ENCODE measurements around the gene GRAP2.
A peak's percentile ranks its signal among the peaks of the same experiment; 100 is the strongest.
"Not testable (repeated sequence)": the region's sequence is repeated elsewhere in the genome, so short reads cannot be mapped to it uniquely, and the experiment has no call there.

The GRAP2 gene

DNA sequence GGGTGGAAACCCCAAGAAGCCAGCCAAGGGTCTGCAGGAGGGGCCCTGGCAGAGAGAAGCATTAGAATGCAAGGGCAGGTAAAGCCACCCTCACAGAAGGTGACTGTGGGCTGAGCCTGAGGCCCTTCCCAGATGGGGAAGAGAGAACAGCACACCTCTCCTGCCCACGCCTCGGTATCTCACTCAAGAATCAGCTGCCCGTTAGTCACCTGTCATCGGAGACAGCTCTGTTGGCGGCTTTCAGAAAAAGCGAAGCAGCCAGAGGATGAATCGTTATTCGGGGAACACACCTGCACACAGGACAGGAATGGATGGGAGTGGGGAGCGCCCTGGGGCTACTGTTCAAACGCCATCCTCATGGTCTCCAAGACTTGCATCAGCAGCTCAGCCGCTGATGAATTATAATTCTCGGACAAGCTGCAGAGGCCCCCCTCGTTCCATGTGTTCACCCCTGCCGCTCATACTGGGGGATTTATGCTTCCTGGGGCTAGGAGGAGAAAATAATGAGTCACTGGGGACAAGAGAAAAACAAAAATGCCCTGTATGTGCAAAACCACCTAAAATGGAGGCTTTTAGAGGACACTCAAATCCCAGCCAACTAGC, 37.7 kb downstream of the GRAP2 start:
- H3K9me3 Mint-ChIP-seq = no peaks in the 10 kb centered on the region
- no peak overlapping the region for H3K4me3 Mint-ChIP-seq
- no peak overlapping the region for H3K27ac Mint-ChIP-seq
- no peak for ATAC-seq (replicated peaks)
- H3K4me1 Mint-ChIP-seq = peaks cover 37 to 84% of the 10 kb centered on the region in 2 donors
- H3K36me3 Mint-ChIP-seq = no peaks in the 10 kb centered on the region
- no peak for DNase-seq
- H3K27me3 Mint-ChIP-seq = no peaks in the 10 kb centered on the region

DNA sequence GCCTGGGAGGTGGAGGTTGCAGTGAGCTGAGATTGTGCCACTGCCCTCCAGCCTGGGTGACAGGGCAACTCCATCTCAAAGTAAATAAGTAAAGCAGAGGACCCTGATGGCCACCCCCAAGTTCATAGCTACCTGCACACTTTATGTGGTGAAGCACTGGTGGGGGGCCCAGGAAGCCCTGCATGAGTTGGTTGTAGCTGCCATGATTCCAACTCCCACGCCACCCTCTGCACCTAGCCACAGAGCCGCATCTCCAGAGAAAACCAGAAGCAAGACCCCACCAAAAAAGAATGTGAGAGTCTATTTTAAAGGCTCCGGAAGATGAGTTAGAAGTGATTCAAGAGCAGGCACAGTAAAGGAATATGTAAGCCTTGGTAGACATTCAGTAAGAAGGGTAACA, 38.9 kb downstream of the GRAP2 start:
- H3K36me3 Mint-ChIP-seq = no peaks in the 10 kb centered on the region
- DNase-seq = no peak
- H3K4me3 Mint-ChIP-seq = no peak overlapping the region
- H3K9me3 Mint-ChIP-seq = no peaks in the 10 kb centered on the region
- H3K4me1 Mint-ChIP-seq = peaks cover 30 to 85% of the 10 kb centered on the region in 2 donors
- no peaks in the 10 kb centered on the region for H3K27me3 Mint-ChIP-seq
- no peak for ATAC-seq (replicated peaks)
- no peak overlapping the region for H3K27ac Mint-ChIP-seq

DNA sequence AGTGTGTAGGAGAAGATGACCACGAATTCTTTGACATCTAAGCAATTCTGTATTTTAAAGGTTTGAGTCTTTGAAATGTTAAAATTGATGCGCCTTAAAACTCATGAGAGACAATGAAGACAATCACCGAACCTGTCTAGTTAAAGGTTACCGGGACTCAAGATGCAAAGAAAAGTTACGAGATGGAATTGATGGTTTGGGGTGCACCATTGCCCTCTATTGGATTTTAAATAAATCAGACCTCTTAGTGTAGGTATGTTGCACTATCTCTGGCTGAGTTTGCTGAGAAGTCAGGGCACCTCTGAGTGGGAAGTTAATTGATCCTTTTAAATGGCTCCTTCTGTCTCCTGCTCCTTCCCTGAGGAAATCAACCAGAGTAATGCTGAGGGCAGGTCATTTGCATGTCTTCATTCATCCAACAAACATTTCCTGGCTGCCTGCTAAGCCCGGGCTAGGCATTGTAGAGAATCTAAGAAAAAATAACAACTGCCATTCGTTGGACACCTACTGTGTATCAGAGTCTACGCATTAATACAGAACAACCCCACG, 39.9 kb downstream of the GRAP2 start:
- Mint-ChIP-seq H3K4me1 (peaks cover 27 to 83% of the 10 kb centered on the region in 2 donors), H3K9me3 (no peaks in the 10 kb centered on the region), H3K27me3 (no peaks in the 10 kb centered on the region), H3K4me3 (no peak overlapping the region), H3K27ac (no peak overlapping the region), H3K36me3 (no peaks in the 10 kb centered on the region)
- DNase-seq (no peak), ATAC-seq (replicated peaks) (peak; percentile 47 to 59)

DNA sequence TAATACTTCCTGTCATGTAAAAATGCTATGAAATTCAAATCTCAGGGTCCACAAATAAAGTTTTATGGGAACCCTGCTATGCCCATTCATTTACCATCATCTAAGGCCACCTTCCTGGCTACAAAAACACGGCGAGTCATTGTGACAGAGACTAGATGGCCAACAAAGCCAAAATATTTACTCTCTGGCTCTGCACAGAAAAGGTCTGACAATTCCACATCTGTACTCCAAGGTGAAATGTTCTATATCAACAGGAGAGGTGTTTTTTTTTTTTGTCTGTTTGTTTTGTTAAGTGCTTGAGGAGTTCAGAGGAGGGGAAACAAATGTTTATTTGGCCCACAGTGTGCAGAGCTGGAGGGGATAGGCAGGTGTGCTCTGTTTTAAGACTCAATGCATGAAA, 40.7 kb downstream of the GRAP2 start:
- ATAC-seq (replicated peaks) = no peak
- Mint-ChIP-seq H3K27me3 (no peaks in the 10 kb centered on the region), H3K4me3 (no peak overlapping the region), H3K4me1 (peaks cover 24 to 79% of the 10 kb centered on the region in 2 donors), H3K9me3 (no peaks in the 10 kb centered on the region), H3K36me3 (no peaks in the 10 kb centered on the region), H3K27ac (no peak overlapping the region)
- DNase-seq = no peak

DNA sequence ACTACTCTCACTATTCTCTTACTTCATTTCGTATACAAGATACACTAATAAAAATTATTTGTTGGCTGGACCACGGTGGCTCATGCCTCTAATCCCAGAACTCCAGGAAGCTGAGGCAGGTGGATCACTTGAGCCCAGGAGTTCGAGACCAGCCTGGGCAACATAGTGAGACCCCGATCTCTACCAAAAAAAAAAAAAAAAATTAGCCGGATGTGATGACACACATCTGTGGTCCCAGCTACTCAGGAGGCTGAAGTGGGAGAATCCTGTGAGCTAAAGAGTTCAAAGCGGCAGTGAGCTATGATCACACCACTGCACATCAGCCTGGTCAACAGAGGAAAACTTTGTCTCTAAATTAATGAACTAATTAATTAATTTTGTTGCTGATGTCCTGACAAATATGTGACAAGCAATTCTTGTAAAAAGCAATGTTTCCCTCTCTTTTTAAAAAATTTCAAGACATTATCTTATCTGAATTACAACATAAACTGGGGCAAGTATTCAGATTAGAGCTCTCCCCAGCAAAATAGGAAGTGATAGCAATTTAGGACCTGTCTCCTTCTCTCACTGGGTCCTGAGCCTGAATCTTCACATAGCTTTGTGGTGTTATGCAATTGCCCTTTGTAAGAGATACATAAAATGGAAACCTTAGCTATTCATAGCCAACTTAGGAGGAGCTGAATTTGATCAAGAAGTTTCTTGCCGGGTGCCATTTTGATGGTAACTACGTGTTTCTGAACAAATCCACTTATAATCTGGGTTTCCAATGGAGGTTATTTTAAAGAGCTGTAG, 41.8 kb downstream of the GRAP2 start:
- Mint-ChIP-seq H3K4me3 (no peak overlapping the region), H3K36me3 (no peaks in the 10 kb centered on the region), H3K27ac (no peak overlapping the region), H3K27me3 (no peaks in the 10 kb centered on the region), H3K9me3 (no peaks in the 10 kb centered on the region), H3K4me1 (peaks cover 26 to 79% of the 10 kb centered on the region in 2 donors)
- DNase-seq = no peak
- no peak for ATAC-seq (replicated peaks)

DNA sequence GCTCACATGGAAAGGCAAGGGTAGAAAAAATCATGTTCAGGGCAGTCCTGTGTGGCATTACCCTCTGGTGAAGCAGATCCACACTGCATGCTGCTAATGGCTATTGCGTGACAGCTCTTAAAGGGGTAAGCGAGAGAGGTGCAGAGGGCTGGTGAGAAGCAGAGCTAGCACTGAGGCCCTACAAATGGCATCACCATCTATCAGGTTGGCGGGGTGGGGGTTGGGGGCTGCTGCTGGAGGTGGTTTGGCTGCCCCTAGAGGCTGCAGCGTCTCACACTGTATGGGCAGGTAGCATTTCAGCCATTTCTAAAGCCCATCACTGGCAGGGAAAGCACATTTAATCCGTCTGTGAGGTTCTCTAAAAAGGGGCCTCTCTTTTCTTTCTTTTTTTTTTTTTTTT, 42.5 kb downstream of the GRAP2 start:
- no peaks in the 10 kb centered on the region for H3K27me3 Mint-ChIP-seq
- no peaks in the 10 kb centered on the region for H3K36me3 Mint-ChIP-seq
- H3K9me3 Mint-ChIP-seq = no peaks in the 10 kb centered on the region
- DNase-seq (no peak), ATAC-seq (replicated peaks) (no peak)
- H3K4me3 Mint-ChIP-seq = no peak overlapping the region
- H3K27ac Mint-ChIP-seq = no peak overlapping the region
- H3K4me1 Mint-ChIP-seq = peaks cover 25 to 79% of the 10 kb centered on the region in 2 donors

- Mint-ChIP-seq H3K27me3 (no peaks in the 10 kb centered on the region), H3K4me1 (peaks cover 32 to 79% of the 10 kb centered on the region in 2 donors), H3K9me3 (no peaks in the 10 kb centered on the region), H3K4me3 (no peak overlapping the region), H3K36me3 (peaks cover 0 to 3% of the 10 kb centered on the region in 2 donors), H3K27ac (no peak overlapping the region)
- ATAC-seq (replicated peaks) = no peak
- no peak for DNase-seq
These were observed 43.3 kb downstream of the GRAP2 start for GRCh38 chr22:39943953-39944872.

DNA sequence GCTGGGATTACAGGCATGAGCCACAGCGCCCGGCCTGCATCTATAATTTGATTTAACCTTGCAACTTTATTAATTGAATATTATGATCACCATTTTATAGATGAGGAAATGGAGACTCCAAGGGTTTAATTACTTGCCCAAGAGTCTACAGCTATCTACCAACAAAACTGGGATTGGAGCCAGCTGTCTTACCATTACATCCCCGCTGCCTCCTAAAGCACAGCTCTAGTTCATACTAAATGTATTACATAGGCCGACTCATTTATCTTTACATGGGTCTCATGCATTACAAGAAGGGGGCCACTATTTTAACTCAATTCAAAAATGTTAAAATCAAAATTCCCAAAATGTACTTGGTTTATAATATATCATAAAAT, 45.2 kb downstream of the GRAP2 start:
- ATAC-seq (replicated peaks) = no peak
- Mint-ChIP-seq H3K4me3 (no peak overlapping the region), H3K36me3 (peaks cover 0 to 3% of the 10 kb centered on the region in 2 donors), H3K27ac (no peak overlapping the region), H3K9me3 (no peaks in the 10 kb centered on the region), H3K4me1 (peaks cover 46 to 84% of the 10 kb centered on the region in 2 donors), H3K27me3 (no peaks in the 10 kb centered on the region)
- DNase-seq = no peak

GRCh38 chr22:39946503-39947219, 45.8 kb downstream of the GRAP2 start:
- Mint-ChIP-seq H3K4me1 (peaks cover 51 to 84% of the 10 kb centered on the region in 2 donors), H3K4me3 (peak overlapping the region; percentile 66 to 68), H3K36me3 (peaks cover 0 to 3% of the 10 kb centered on the region in 2 donors), H3K27me3 (no peaks in the 10 kb centered on the region), H3K27ac (no peak overlapping the region), H3K9me3 (no peaks in the 10 kb centered on the region)
- DNase-seq = peak; percentile 39
- ATAC-seq (replicated peaks) = peak; percentile 63 to 74

DNA sequence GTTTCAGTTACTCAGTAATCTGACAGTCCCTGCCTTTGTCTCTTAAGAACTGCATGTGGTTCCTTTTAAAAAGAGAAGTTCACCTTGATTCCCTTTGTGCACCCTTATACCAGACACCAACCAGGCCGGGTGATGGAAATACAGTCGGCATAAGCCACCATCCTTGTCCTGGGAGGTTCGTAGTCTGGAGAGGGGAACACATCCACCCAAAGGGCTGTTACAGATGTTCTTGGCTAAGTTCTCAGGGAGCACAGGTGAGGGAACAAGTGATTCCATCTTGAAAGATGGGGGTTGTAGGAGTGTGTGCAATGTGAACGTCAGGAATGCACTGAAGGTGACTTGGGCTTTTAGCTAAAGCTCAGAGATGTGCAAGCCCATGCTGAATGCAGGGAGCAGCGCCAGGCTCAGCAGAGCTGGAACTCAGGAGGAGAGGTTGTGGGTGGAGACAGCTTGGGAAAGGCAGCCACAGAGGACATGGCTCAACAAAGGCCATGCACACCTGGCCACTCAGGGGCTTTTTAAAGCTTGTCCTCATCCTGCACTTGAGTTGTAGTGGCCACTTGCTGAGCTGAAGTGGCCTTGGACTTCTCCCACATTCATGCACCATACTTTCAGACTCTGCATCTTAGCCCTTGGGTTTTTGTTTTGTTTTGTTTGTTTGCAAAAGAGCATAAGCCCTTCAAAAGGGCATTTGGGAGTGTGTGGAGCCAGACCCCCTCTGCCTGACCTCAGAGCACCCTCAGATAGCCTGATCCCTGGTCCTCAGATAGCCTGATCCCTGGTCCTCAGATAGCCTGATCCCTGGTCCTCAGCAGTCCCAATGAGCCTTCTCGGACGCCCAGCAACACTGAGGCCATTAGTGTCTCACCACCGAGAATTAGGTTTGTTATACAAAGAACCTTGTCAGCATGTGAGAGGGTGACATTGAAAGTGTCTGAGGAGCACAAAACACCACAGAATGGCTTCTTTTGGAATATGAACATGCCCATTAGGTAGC, 46.6 kb downstream of the GRAP2 start:
- H3K27ac Mint-ChIP-seq = peak overlapping the region; percentile 85

GRCh38 chr22:39949964-39950737, 49.3 kb downstream of the GRAP2 start:
- no peak overlapping the region for H3K4me3 Mint-ChIP-seq
- peak; percentile 39 to 49 for ATAC-seq (replicated peaks)
- H3K4me1 Mint-ChIP-seq = peaks cover 59 to 87% of the 10 kb centered on the region in 2 donors
- peaks cover 0 to 5% of the 10 kb centered on the region in 2 donors for H3K27me3 Mint-ChIP-seq
- DNase-seq = no peak
- H3K27ac Mint-ChIP-seq = no peak overlapping the region
- no peaks in the 10 kb centered on the region for H3K9me3 Mint-ChIP-seq
- H3K36me3 Mint-ChIP-seq = peaks cover 3% of the 10 kb centered on the region in 2 donors

More for the DNA sequence above, 46.6 kb downstream of the GRAP2 start:
- DNase-seq = no peak
- H3K4me1 Mint-ChIP-seq = peaks cover 54 to 90% of the 10 kb centered on the region in 2 donors
- ATAC-seq (replicated peaks) = peak; percentile 83 to 84
- peaks cover 0 to 3% of the 10 kb centered on the region in 2 donors for H3K36me3 Mint-ChIP-seq
- H3K27me3 Mint-ChIP-seq = no peaks in the 10 kb centered on the region
- H3K4me3 Mint-ChIP-seq = peak overlapping the region; percentile 66 to 68
- H3K9me3 Mint-ChIP-seq = no peaks in the 10 kb centered on the region

GRCh38 chr22:39951603-39952293, 50.9 kb downstream of the GRAP2 start:
- not testable (repeated sequence) for H3K27ac Mint-ChIP-seq, DNase-seq, H3K9me3 Mint-ChIP-seq, H3K36me3 Mint-ChIP-seq, H3K27me3 Mint-ChIP-seq, H3K4me3 Mint-ChIP-seq
- peak; percentile 26 to 35 for ATAC-seq (replicated peaks)
- H3K4me1 Mint-ChIP-seq = peaks cover 57 to 90% of the 10 kb centered on the region in 2 donors
